Effector memory CD4-positive, alpha-beta T cell (primary cell): ENCODE data around the gene UBR4.

ENCODE experiments used
- DNase-seq, 3 donors: peaks; one replicate each; pipeline ENCODE4 v3.0.0-alpha.2; 2020
- H3K27ac ChIP-seq: 2 replicates; pipeline ENCODE4 v1.7.0; 2013; ENCODE audit warnings: mild to moderate bottlenecking, low read length, moderate library complexity; ENCODE audit not compliant: insufficient read depth, poor library complexity, severe bottlenecking
- H3K27me3 ChIP-seq: replicated peaks from 2 replicates; pipeline ENCODE4 v1.7.0; 2013; ENCODE audit warnings: mild to moderate bottlenecking, low read length; ENCODE audit not compliant: insufficient read depth, control insufficient read depth, poor library complexity, severe bottlenecking
- H3K36me3 ChIP-seq: 2 replicates; pipeline ENCODE4 v1.7.0; 2013; ENCODE audit warnings: mild to moderate bottlenecking, low read length, moderate library complexity; ENCODE audit not compliant: control insufficient read depth, insufficient read depth
- H3K4me1 ChIP-seq: 2 replicates; pipeline ENCODE4 v1.7.0; 2013; ENCODE audit warnings: low read length, mild to moderate bottlenecking; ENCODE audit not compliant: control insufficient read depth, insufficient read depth, poor library complexity, severe bottlenecking
- H3K4me3 ChIP-seq: 2 replicates; pipeline ENCODE4 v1.7.0; 2013; ENCODE audit warnings: low read length, low read depth, mild to moderate bottlenecking; ENCODE audit not compliant: insufficient read depth, poor library complexity, severe bottlenecking
- H3K9me3 ChIP-seq: 2 replicates; pipeline ENCODE4 v1.7.0; 2013; ENCODE audit warnings: mild to moderate bottlenecking, low read length, moderate library complexity; ENCODE audit not compliant: control insufficient read depth

Gene UBR4

GRCh38 chr1:19070891-19071621, 139.0 kb downstream of the UBR4 start:
- no peaks in the 10 kb centered on the region for H3K9me3 ChIP-seq
- no peak overlapping the region for H3K27ac ChIP-seq
- H3K36me3 ChIP-seq: peaks cover 7% of the 10 kb centered on the region
- DNase-seq: no peak
- no peaks in the 10 kb centered on the region for H3K27me3 ChIP-seq
- H3K4me3 ChIP-seq: no peak overlapping the region
- H3K4me1 ChIP-seq: peaks cover 45% of the 10 kb centered on the region

DNA sequence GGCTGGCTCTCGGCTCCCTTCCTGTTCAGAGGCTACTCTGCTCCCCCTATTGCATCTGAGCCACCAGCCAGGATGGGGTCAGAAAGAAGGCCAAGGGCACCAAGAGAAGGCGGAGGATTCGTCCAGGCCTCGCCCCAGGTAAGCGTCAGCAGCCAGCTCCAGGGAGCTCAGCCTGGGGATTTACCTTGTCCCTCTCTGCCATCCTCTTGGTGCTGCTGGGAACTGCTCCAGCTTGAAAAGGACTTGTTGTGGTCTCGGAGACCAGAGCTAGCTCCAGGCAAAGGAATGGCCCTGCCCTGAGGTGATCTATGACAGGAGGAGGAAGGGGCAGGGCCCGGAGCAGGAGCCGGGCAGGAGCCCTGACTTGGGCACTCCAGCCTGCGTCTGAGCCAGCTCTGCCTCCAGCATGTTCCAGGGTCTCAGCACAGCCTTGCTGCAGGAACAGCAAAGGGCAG, 139.8 kb downstream of the UBR4 start:
- no peak for DNase-seq
- Histone ChIP-seq H3K9me3 (no peaks in the 10 kb centered on the region), H3K36me3 (no peaks in the 10 kb centered on the region), H3K4me3 (no peak overlapping the region), H3K4me1 (peaks cover 42% of the 10 kb centered on the region), H3K27me3 (no peaks in the 10 kb centered on the region), H3K27ac (no peak overlapping the region)

- Histone ChIP-seq H3K27ac (no peak overlapping the region), H3K4me1 (peaks cover 30% of the 10 kb centered on the region)
- no peak for DNase-seq
Observed at GRCh38 chr1:19068639-19069276, 141.3 kb downstream of the UBR4 start.

DNA sequence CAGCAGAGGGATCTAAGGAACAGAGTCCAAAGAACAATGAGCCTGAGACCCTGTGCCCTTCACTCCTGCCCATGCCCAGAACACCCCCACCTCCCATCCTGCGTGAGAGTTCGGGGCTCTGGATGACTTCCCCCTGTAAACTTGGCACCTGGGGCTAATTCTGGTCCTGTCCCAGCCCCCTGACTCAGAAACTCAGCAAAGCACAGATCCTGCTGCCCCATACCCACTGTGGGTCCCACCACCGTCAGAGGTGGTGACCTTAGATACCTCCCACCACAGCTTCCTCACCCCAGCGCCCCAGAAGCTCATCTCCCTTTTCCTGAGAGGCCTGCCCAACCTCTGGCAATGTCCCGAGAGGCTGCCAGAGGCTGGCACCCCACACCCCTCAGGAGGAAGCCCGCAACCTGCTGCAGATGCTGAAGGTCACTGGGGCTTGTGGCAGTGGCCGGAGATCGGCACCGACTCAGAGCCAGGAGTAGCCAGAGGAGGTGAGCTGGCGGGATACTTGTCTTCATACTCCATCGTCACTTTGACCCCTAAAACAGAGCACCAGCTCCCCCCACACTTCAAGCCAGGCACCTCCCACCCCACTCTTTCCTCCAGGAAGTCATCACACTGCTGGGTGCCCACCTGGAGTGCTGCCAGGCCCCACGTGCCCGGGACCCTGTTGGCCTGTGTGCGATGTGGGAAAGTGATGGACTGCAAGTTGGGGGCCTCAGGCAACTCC, 142.0 kb downstream of the UBR4 start:
- no peak overlapping the region for H3K4me3 ChIP-seq
- H3K36me3 ChIP-seq: no peaks in the 10 kb centered on the region
- H3K27ac ChIP-seq: no peak overlapping the region
- no peaks in the 10 kb centered on the region for H3K9me3 ChIP-seq
- no peak for DNase-seq
- H3K4me1 ChIP-seq: peaks cover 23% of the 10 kb centered on the region
- no peaks in the 10 kb centered on the region for H3K27me3 ChIP-seq

More at GRCh38 chr1:19068639-19069276, 141.3 kb downstream of the UBR4 start:
- no peak overlapping the region for H3K4me3 ChIP-seq
- no peaks in the 10 kb centered on the region for H3K9me3 ChIP-seq
- no peaks in the 10 kb centered on the region for H3K27me3 ChIP-seq
- no peaks in the 10 kb centered on the region for H3K36me3 ChIP-seq

DNA sequence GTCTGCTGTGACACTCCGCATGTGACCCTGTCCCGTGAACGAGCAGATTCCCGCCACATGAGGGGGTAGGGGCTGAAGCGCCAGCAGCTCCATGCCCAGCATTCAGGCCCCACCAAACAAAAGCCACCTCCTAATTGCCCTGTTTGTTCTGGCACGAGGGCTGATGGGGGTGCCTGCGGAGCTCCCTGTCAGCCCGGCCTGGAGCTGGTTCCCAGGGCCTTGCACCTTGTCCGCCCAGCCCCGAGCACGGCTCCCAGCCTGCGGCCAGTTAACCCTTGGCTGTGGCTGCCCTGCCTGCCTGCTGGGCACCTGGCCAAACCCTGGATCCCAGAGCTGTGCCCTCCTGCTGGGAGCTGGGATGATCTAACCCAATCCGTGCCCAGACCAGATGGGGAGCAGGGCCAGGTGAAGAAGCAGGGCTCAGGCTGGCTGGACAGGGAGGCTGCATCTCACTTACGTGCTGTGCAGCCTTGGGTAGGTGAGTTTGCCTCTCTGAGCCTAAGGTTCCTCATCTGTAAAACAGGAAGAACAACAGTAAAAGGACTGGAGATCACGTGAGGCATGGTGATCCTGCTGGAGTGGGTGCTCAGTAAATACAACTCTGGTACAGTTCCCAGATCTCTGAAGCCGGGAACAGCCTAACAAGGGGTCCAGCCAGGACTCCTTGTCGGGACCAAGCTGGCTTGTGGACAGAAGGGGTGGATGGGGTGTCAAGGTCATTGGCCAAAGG, 142.7 kb downstream of the UBR4 start:
- H3K36me3 ChIP-seq: no peaks in the 10 kb centered on the region
- DNase-seq: no peak
- no peak overlapping the region for H3K27ac ChIP-seq
- H3K27me3 ChIP-seq: no peaks in the 10 kb centered on the region
- no peaks in the 10 kb centered on the region for H3K9me3 ChIP-seq
- peaks cover 16% of the 10 kb centered on the region for H3K4me1 ChIP-seq
- H3K4me3 ChIP-seq: no peak overlapping the region

DNA sequence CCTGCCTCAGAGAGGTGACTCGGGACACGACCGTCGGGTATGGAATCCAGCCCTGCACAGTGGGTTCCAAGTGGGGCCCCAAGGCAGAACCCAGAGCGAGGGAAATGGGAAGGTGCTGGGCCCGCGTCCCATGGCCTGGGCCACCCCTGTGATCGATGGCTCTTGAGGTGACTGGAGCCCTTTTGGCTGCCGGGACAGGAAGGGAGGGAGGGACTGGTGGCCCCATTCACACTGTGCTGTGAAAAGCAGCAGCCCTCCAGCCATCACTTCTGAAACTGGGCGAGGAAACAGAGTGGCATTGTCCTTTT, 143.2 kb downstream of the UBR4 start:
- H3K4me1 ChIP-seq: peaks cover 10% of the 10 kb centered on the region
- no peak overlapping the region for H3K27ac ChIP-seq
- no peaks in the 10 kb centered on the region for H3K27me3 ChIP-seq
- no peaks in the 10 kb centered on the region for H3K9me3 ChIP-seq
- DNase-seq: no peak
- no peaks in the 10 kb centered on the region for H3K36me3 ChIP-seq
- H3K4me3 ChIP-seq: no peak overlapping the region

DNA sequence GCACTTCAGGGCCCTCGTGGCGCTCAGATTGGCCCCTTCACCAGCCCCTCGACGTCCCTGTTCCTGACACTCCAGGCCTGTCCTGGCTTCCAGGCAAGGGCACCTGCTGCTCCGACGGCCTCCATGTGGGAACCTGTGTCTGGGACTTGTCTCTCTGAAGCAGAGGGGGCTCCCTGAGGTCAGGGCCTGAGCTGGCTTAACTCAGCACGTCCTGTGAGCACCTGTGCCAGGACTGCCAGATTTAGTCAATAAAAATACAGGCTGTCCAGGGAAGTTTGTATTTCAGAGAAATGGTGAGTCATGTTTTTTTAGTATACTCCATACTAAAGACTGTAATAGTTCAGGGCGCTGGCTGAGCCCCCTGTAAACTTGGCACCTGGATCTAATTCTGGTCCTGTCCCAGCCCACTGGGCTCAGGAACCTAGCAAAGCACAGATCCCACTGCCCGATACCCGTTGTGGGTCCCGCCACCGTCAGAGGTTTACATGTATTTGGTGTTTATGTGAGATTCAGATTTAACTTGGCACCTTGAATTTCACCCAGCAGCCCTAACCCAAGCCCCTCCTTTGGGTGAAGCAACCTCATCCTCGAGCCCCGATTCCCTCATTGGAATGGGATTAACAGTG, 143.7 kb downstream of the UBR4 start:
- Histone ChIP-seq H3K4me3 (no peak overlapping the region), H3K36me3 (no peaks in the 10 kb centered on the region), H3K4me1 (peaks cover 8% of the 10 kb centered on the region), H3K27ac (no peak overlapping the region), H3K9me3 (no peaks in the 10 kb centered on the region), H3K27me3 (no peaks in the 10 kb centered on the region)
- DNase-seq: no peak

DNA sequence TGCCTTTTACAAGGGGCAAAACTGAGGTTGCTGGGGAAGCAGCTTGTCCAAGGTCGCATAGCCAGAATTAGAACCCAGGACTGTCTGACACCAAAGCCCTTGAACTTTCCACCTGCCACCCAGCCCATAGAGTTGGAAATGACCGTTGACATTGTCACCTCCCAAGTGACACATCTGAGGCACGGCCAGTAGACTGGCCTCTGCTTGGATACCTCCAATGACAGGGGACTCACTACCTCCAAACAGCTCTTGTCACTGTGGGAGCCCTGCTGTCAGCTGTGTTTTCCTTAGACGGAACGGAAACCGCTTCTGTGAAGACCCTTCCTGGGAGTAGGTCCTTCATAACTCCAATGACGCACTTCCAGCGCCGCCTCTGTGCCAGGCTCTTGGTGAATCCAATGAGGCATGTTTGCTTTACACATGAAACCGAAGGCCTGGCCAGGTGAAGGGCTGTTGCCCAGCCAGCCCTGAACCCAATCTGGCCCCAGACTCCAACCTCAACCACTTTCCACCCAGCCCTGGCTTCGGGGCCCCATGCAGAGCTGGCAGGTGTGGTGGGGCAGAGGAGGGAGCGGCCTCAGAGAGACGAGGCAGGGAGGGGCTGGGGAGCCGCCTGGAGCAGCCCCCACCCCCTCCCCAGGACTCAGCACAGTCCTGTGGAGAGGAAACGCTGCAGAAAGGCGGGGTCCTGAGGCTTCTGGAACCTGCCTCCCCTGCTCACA, 144.4 kb downstream of the UBR4 start:
- H3K27me3 ChIP-seq: no peaks in the 10 kb centered on the region
- peaks cover 3% of the 10 kb centered on the region for H3K4me1 ChIP-seq
- H3K36me3 ChIP-seq: no peaks in the 10 kb centered on the region
- no peak overlapping the region for H3K4me3 ChIP-seq
- H3K9me3 ChIP-seq: no peaks in the 10 kb centered on the region
- DNase-seq: no peak
- no peak overlapping the region for H3K27ac ChIP-seq

DNA sequence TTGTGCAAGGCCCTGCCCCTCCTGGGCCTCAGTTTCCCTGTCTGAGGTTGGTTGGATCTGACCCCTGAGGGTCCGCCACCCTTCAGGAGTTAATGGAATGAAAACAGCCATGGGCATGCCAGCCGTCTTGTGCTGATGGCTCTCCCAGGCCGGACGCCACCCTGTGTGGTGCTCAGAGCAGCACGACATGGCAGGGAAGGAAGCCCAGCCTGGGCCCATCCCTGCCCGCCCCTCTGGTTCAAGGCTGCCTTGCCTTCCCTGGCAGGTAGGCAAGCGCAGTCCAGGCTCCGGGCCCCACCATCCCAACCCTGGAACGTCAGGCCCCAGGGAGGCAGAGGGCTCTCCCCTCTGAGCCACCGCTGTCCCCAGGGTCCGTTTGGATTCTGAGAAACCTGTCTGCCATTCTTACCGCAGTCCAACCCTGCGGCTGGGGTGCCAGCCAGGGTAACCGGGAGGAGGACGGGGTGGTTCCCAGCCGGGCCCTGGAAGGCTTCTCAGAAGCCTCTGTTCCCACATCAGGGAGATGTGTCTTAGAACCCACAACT, 145.1 kb downstream of the UBR4 start:
- no peaks in the 10 kb centered on the region for H3K36me3 ChIP-seq
- no peak overlapping the region for H3K27ac ChIP-seq
- H3K4me3 ChIP-seq: no peak overlapping the region
- H3K27me3 ChIP-seq: no peaks in the 10 kb centered on the region
- no peak for DNase-seq
- H3K9me3 ChIP-seq: no peaks in the 10 kb centered on the region
- H3K4me1 ChIP-seq: peaks cover 3% of the 10 kb centered on the region
